GM12878 (cell line): ENCODE measurements around the gene ABCA9. TPM values are rescaled to one million over a fixed set of nuclear protein-coding genes. Genes with fewer than 3 reads are reported as not detected.

ENCODE experiments used
- TBL1XR1 ChIP-seq: IDR thresholded peaks from 2 replicates; pipeline ENCODE4 v1.6.1; 2012; ENCODE audit warnings: low read depth, low read length, improper control_type of control experiment
- ZZZ3 ChIP-seq: IDR thresholded peaks from 2 replicates; pipeline ENCODE4 v1.6.1; 2011; ENCODE audit warnings: low read depth; ENCODE audit not compliant: control insufficient read depth, insufficient read length
- polyA plus RNA-seq, 11 experiments: library from polyadenylated mRNA; depleted of rRNA in 4 of 11; unstranded in 6 of 11; stranded (reverse) in 5 of 11; fragments of >200 nt; fragmentation: Nextera tagmentation in 4 of 11; fragmentation: Illumina TruSeq in 1 of 11; extraction: Ambion mirVana in 4 of 11; extraction: Trizol in 1 of 11; gene quantifications; 1 replicate in 1 of 11; 2 replicates in 10 of 11; pipeline versions ENCODE4 v1.2.1 to v1.2.3, GENCODE V29; 2011 to 2016; ENCODE audit warnings: inconsistent platforms in 2 of 11, missing spikeins in 2 of 11, low read depth in 1 of 11
- total RNA-seq, 4 experiments: library from RNA; depleted of rRNA in 3 of 4; stranded (reverse); fragments of >200 nt in 3 of 4; fragmentation: Illumina TruSeq in 1 of 4; extraction: Trizol in 1 of 4; gene quantifications; 2 replicates each; pipeline versions ENCODE4 v1.2.1 to v1.2.3, GENCODE V29; 2013 to 2021
- TF ChIP-seq, protein P1 (sequence below): IDR thresholded peaks from 2 replicates; pipeline ENCODE4 v1.6.1; 2012; ENCODE audit warnings: improper control_type of control experiment, low read depth, low read length; ENCODE audit not compliant: insufficient replicate concordance
- TF ChIP-seq, protein P2 (sequence below): IDR thresholded peaks from 2 replicates; pipeline ENCODE4 v1.6.1; 2011; ENCODE audit warnings: low read depth, low read length, improper control_type of control experiment, borderline replicate concordance
- TF ChIP-seq, protein P3 (sequence below): fragments of 450-650 bp; IDR thresholded peaks from 2 replicates; pipeline ENCODE4 v1.6.1; 2017; ENCODE audit warnings: low read depth, mild to moderate bottlenecking, moderate library complexity

Gene ABCA9
- total and polyA plus RNA-seq, 10 of the 15 experiments (the other 5 are each of a cell fraction or from before 2014, with no cell fraction given): under 0.01 to 2.9 (median 0.31) TPM

DNA sequence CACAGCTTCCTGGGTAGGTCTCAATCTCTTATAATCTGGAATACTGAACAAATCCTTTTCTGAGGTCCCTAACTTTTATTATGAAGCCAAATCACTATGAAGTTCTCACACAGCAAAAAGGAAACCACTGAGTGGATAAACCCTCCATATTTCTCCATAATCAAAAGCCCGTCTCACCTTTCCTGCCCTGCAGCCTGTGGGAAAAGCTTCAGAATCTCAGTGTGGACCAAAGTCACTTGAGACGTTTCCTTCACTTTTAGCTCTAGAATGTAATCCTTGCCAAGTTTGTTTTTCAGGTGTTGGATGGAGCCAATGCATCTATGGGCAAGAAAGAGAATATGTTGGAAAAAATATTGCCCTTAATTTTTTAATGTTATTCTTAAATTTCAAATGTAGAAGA lies 22.0 kb upstream of the ABCA9 start (continued):
- TF ChIP-seq, protein P1, sequence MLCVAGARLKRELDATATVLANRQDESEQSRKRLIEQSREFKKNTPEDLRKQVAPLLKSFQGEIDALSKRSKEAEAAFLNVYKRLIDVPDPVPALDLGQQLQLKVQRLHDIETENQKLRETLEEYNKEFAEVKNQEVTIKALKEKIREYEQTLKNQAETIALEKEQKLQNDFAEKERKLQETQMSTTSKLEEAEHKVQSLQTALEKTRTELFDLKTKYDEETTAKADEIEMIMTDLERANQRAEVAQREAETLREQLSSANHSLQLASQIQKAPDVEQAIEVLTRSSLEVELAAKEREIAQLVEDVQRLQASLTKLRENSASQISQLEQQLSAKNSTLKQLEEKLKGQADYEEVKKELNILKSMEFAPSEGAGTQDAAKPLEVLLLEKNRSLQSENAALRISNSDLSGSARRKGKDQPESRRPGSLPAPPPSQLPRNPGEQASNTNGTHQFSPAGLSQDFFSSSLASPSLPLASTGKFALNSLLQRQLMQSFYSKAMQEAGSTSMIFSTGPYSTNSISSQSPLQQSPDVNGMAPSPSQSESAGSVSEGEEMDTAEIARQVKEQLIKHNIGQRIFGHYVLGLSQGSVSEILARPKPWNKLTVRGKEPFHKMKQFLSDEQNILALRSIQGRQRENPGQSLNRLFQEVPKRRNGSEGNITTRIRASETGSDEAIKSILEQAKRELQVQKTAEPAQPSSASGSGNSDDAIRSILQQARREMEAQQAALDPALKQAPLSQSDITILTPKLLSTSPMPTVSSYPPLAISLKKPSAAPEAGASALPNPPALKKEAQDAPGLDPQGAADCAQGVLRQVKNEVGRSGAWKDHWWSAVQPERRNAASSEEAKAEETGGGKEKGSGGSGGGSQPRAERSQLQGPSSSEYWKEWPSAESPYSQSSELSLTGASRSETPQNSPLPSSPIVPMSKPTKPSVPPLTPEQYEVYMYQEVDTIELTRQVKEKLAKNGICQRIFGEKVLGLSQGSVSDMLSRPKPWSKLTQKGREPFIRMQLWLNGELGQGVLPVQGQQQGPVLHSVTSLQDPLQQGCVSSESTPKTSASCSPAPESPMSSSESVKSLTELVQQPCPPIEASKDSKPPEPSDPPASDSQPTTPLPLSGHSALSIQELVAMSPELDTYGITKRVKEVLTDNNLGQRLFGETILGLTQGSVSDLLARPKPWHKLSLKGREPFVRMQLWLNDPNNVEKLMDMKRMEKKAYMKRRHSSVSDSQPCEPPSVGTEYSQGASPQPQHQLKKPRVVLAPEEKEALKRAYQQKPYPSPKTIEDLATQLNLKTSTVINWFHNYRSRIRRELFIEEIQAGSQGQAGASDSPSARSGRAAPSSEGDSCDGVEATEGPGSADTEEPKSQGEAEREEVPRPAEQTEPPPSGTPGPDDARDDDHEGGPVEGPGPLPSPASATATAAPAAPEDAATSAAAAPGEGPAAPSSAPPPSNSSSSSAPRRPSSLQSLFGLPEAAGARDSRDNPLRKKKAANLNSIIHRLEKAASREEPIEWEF: no peak
- TF ChIP-seq, protein P2, sequence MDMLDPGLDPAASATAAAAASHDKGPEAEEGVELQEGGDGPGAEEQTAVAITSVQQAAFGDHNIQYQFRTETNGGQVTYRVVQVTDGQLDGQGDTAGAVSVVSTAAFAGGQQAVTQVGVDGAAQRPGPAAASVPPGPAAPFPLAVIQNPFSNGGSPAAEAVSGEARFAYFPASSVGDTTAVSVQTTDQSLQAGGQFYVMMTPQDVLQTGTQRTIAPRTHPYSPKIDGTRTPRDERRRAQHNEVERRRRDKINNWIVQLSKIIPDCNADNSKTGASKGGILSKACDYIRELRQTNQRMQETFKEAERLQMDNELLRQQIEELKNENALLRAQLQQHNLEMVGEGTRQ: no peak
- no peak for TF ChIP-seq TBL1XR1
- TF ChIP-seq, protein P3, sequence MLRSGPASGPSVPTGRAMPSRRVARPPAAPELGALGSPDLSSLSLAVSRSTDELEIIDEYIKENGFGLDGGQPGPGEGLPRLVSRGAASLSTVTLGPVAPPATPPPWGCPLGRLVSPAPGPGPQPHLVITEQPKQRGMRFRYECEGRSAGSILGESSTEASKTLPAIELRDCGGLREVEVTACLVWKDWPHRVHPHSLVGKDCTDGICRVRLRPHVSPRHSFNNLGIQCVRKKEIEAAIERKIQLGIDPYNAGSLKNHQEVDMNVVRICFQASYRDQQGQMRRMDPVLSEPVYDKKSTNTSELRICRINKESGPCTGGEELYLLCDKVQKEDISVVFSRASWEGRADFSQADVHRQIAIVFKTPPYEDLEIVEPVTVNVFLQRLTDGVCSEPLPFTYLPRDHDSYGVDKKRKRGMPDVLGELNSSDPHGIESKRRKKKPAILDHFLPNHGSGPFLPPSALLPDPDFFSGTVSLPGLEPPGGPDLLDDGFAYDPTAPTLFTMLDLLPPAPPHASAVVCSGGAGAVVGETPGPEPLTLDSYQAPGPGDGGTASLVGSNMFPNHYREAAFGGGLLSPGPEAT: no peak
- no peak for TF ChIP-seq ZZZ3
